ENCODE measurements around the gene NIT2. TPM values are rescaled to one million over a fixed set of nuclear protein-coding genes. Genes with fewer than 3 reads are reported as not detected.

The NIT2 gene
- total and polyA plus RNA-seq, 7 donors = 12.0 to 28.2 (median 22.0) TPM

GRCh38 chr3:100384733-100385525 is 50.4 kb downstream of the NIT2 start:
- peaks cover 0 to 34% (median 31%) of the 10 kb centered on the region in 4 donors for H3K4me1 ChIP-seq
- no peak for TF ChIP-seq EP300 (IDR thresholded peaks at IDR 0.05)
- TF ChIP-seq POLR2A (IDR thresholded peaks at IDR 0.05) = no peak
- TF ChIP-seq POLR2AphosphoS5 (IDR thresholded peaks at IDR 0.05) = no peak
- no peak for TF ChIP-seq CTCF (IDR thresholded peaks at IDR 0.05)
- H3K9me3 ChIP-seq = no peaks in the 10 kb centered on the region
- DNase-seq = no peak
- H3K36me3 ChIP-seq = peaks cover 0 to 58% (median 13%) of the 10 kb centered on the region in 4 donors
- peak overlapping the region in 3 of 4 donors; percentile 12 to 35 (median 15) for H3K27ac ChIP-seq
- 87 to 88% methylated on average over 8 of the region's 8 CpGs for WGBS, 2 donors
- intact Hi-C loops (cut with DNase I) = no loop called here
- H3K27me3 ChIP-seq = no peaks in the 10 kb centered on the region
- H3K4me3 ChIP-seq = no peak overlapping the region

GRCh38 chr3:100386437-100387074 is 52.0 kb downstream of the NIT2 start:
- Histone ChIP-seq H3K4me3 (no peak overlapping the region), H3K36me3 (peaks cover 0 to 42% (median 8%) of the 10 kb centered on the region in 4 donors), H3K9me3 (no peaks in the 10 kb centered on the region), H3K4me1 (peaks cover 0 to 34% (median 31%) of the 10 kb centered on the region in 4 donors), H3K27me3 (no peaks in the 10 kb centered on the region), H3K27ac (peak overlapping the region in 1 of 4 donors; percentile 9)
- intact Hi-C loops (cut with DNase I) = no loop called here
- no peak for TF ChIP-seq CTCF (IDR thresholded peaks at IDR 0.05)
- no peak for TF ChIP-seq POLR2A (IDR thresholded peaks at IDR 0.05)
- no peak for TF ChIP-seq POLR2AphosphoS5 (IDR thresholded peaks at IDR 0.05)
- no peak for TF ChIP-seq EP300 (IDR thresholded peaks at IDR 0.05)
- no peak for DNase-seq

GRCh38 chr3:100389025-100389424 is 54.5 kb downstream of the NIT2 start:
- intact Hi-C loops (cut with DNase I) = no loop called here
- TF ChIP-seq EP300 (IDR thresholded peaks at IDR 0.05) = no peak
- TF ChIP-seq CTCF (IDR thresholded peaks at IDR 0.05) = no peak
- TF ChIP-seq POLR2AphosphoS5 (IDR thresholded peaks at IDR 0.05) = no peak
- TF ChIP-seq POLR2A (IDR thresholded peaks at IDR 0.05) = no peak
- Histone ChIP-seq H3K4me1 (peaks cover 0 to 34% (median 31%) of the 10 kb centered on the region in 4 donors), H3K27me3 (no peaks in the 10 kb centered on the region), H3K9me3 (no peaks in the 10 kb centered on the region), H3K36me3 (peaks cover 0 to 18% (median 2%) of the 10 kb centered on the region in 4 donors), H3K4me3 (no peak overlapping the region), H3K27ac (no peak overlapping the region)
- no peak for DNase-seq
- 98 to 100% methylated on average over 1 of the region's 1 CpG for WGBS, 2 donors

- H3K4me1 ChIP-seq = peaks cover 0 to 41% (median 16%) of the 10 kb centered on the region in 4 donors
- no peaks in the 10 kb centered on the region for H3K9me3 ChIP-seq
- WGBS, 2 donors = 45 to 59% methylated on average over 2 of the region's 2 CpGs
- H3K27me3 ChIP-seq = no peaks in the 10 kb centered on the region
- no peak overlapping the region for H3K4me3 ChIP-seq
- intact Hi-C loops (cut with DNase I) = no loop called here
- H3K27ac ChIP-seq = no peak overlapping the region
- H3K36me3 ChIP-seq = no peaks in the 10 kb centered on the region
- TF ChIP-seq POLR2AphosphoS5 (IDR thresholded peaks at IDR 0.05) = no peak
- no peak for DNase-seq
Observed at GRCh38 chr3:100395679-100396431, 61.3 kb downstream of the NIT2 start.

- Histone ChIP-seq H3K36me3 (no peaks in the 10 kb centered on the region), H3K9me3 (no peaks in the 10 kb centered on the region), H3K4me1 (peaks cover 0 to 41% (median 17%) of the 10 kb centered on the region in 4 donors), H3K27me3 (no peaks in the 10 kb centered on the region), H3K27ac (no peak overlapping the region), H3K4me3 (no peak overlapping the region)
- DNase-seq = no peak
- WGBS, 2 donors = 63 to 85% methylated on average over 2 of the region's 2 CpGs
- intact Hi-C loops (cut with DNase I) = no loop called here
- TF ChIP-seq EP300 (IDR thresholded peaks at IDR 0.05) (no peak), POLR2A (IDR thresholded peaks at IDR 0.05) (no peak), POLR2AphosphoS5 (IDR thresholded peaks at IDR 0.05) (no peak), CTCF (IDR thresholded peaks at IDR 0.05) (no peak)
Observed at GRCh38 chr3:100396967-100397366, 62.4 kb downstream of the NIT2 start.
